Upper lobe of left lung (tissue), 6 donors: ENCODE measurements around the gene TRIM40. TPM values are rescaled to one million over a fixed set of nuclear protein-coding genes. Genes with fewer than 3 reads are reported as not detected.

Source experiments
- ATAC-seq, 2 donors: fragments of 200-7000 bp; cut with Tn5 transposase; one replicate each; pipeline ENCODE4 v1.9.1; 2022; ENCODE audit warnings: mild to moderate bottlenecking in 2 of 2, moderate library complexity in 2 of 2; ENCODE audit not compliant: low FRiP score in 2 of 2
- DNase-seq, 2 donors: peaks; one replicate each; pipeline ENCODE4 v3.0.0-alpha.2; 2019 to 2020
- H3K27ac ChIP-seq, 4 donors: fragments of 200-600 bp; sonication (generic); one replicate each; pipeline ENCODE4 v1.5.1; 2016 to 2019
- H3K27me3 ChIP-seq, 4 donors: fragments of 200-600 bp; sonication (generic); one replicate each; pipeline ENCODE4 v1.5.1; 2017 to 2019
- H3K36me3 ChIP-seq, 4 donors: fragments of 200-600 bp; sonication (generic); one replicate each; pipeline ENCODE4 v1.5.1; 2016 to 2019
- H3K4me1 ChIP-seq, 4 donors: fragments of 200-600 bp; sonication (generic); one replicate each; pipeline ENCODE4 v1.5.1; 2018 to 2019
- H3K4me3 ChIP-seq, 4 donors: fragments of 200-600 bp; sonication (generic); one replicate each; pipeline ENCODE4 v1.5.1; 2017 to 2019; ENCODE audit warnings: mild to moderate bottlenecking in 2 of 4, moderate library complexity in 1 of 4
- H3K9me3 ChIP-seq, 4 donors: fragments of 200-600 bp; sonication (generic); one replicate each; pipeline ENCODE4 v1.5.1; 2018 to 2019
- CTCF ChIP-seq, 6 experiments: fragments of 450-650 bp in 4 of 6; fragments of 200-600 bp in 2 of 6; sonication (generic) in 2 of 6; IDR thresholded peaks; one replicate each; pipeline ENCODE4 v1.5.1; 2016 to 2019; ENCODE audit warnings: antibody characterized with exemption in 6 of 6
- EP300 ChIP-seq, 4 donors: sonication (generic); formaldehyde crosslinking; IDR thresholded peaks; one replicate each; pipeline ENCODE4 v1.5.1; 2017; ENCODE audit warnings: antibody characterized with exemption in 4 of 4, control low read depth in 2 of 4
- POLR2A ChIP-seq, 4 donors: fragments of 450-650 bp; IDR thresholded peaks; one replicate each; pipeline ENCODE4 v1.5.1; 2016 to 2017; ENCODE audit warnings: antibody characterized with exemption in 4 of 4, mild to moderate bottlenecking in 2 of 4
- POLR2AphosphoS5 ChIP-seq, 2 donors: sonication (generic); formaldehyde crosslinking; IDR thresholded peaks; one replicate each; pipeline ENCODE4 v1.5.1; 2017; ENCODE audit warnings: antibody characterized with exemption in 2 of 2
- WGBS, 2 donors: methylation state at CpG; one replicate each; pipeline ENCODE4 v1.1.5; 2017 to 2018; 5-methylcytosine and 5-hydroxymethylcytosine counted together
- total RNA-seq, 6 donors: library from RNA; depleted of rRNA in 4 of 6; stranded (reverse); fragments of >200 nt in 4 of 6; gene quantifications; one replicate each; pipeline versions ENCODE4 v1.1.0 to v1.2.1, GENCODE V29; 2016 to 2021
- donor health status: DM: no; HTN: no; CAD: no; lungs with moderate emphysema.
- donor health status: DM: no; HTN: yes; CAD: no; lungs with severe emphysema.

Gene TRIM40
- total RNA-seq, 6 donors from 2014 or later, result not detected

- Histone ChIP-seq H3K36me3 (no peaks in the 10 kb centered on the region), H3K27me3 (no peaks in the 10 kb centered on the region), H3K4me3 (no peak overlapping the region), H3K27ac (no peak overlapping the region), H3K4me1 (no peaks in the 10 kb centered on the region), H3K9me3 (no peaks in the 10 kb centered on the region)
- 65 to 67% methylated on average over 2 of the region's 2 CpGs for WGBS, 2 donors
- TF ChIP-seq POLR2AphosphoS5 (IDR thresholded peaks at IDR 0.05) (no peak), EP300 (IDR thresholded peaks at IDR 0.05) (no peak), CTCF (IDR thresholded peaks at IDR 0.05) (no peak), POLR2A (IDR thresholded peaks at IDR 0.05) (no peak)
- no peak for ATAC-seq
- no peak for DNase-seq
These were observed 7.8 kb downstream of the TRIM40 start for GRCh38 chr6:30143780-30144179.

GRCh38 chr6:30144811-30145210 is 8.9 kb downstream of the TRIM40 start:
- TF ChIP-seq POLR2AphosphoS5 (IDR thresholded peaks at IDR 0.05) (no peak), POLR2A (IDR thresholded peaks at IDR 0.05) (no peak)
- no peaks in the 10 kb centered on the region for H3K36me3 ChIP-seq
- no peak overlapping the region for H3K4me3 ChIP-seq
- ATAC-seq, result no peak
- 54 to 71% methylated on average over 6 of the region's 6 CpGs for WGBS, 2 donors
- no peaks in the 10 kb centered on the region for H3K27me3 ChIP-seq
- H3K27ac ChIP-seq, result no peak overlapping the region
- no peaks in the 10 kb centered on the region for H3K4me1 ChIP-seq
- H3K9me3 ChIP-seq, result no peaks in the 10 kb centered on the region
- no peak for DNase-seq

- Histone ChIP-seq H3K4me3 (no peak overlapping the region), H3K36me3 (no peaks in the 10 kb centered on the region), H3K4me1 (no peaks in the 10 kb centered on the region), H3K27me3 (no peaks in the 10 kb centered on the region), H3K27ac (no peak overlapping the region), H3K9me3 (no peaks in the 10 kb centered on the region)
- DNase-seq (no peak), ATAC-seq (no peak)
- 58 to 59% methylated on average over 6 to 7 of the region's 7 CpGs for WGBS, 2 donors
- no peak for TF ChIP-seq POLR2A (IDR thresholded peaks at IDR 0.05)
- no peak for TF ChIP-seq CTCF (IDR thresholded peaks at IDR 0.05)
- no peak for TF ChIP-seq POLR2AphosphoS5 (IDR thresholded peaks at IDR 0.05)
- no peak for TF ChIP-seq EP300 (IDR thresholded peaks at IDR 0.05)
These were observed 9.9 kb downstream of the TRIM40 start for GRCh38 chr6:30145818-30146217.

GRCh38 chr6:30147096-30147495 is 11.2 kb downstream of the TRIM40 start:
- no peak for TF ChIP-seq CTCF (IDR thresholded peaks at IDR 0.05)
- TF ChIP-seq POLR2A (IDR thresholded peaks at IDR 0.05), result no peak
- TF ChIP-seq EP300 (IDR thresholded peaks at IDR 0.05), result no peak
- no peak for TF ChIP-seq POLR2AphosphoS5 (IDR thresholded peaks at IDR 0.05)
- Histone ChIP-seq H3K4me3 (no peak overlapping the region), H3K27me3 (no peaks in the 10 kb centered on the region), H3K27ac (no peak overlapping the region), H3K4me1 (no peaks in the 10 kb centered on the region), H3K9me3 (no peaks in the 10 kb centered on the region), H3K36me3 (no peaks in the 10 kb centered on the region)
- 71 to 84% methylated on average over 1 to 3 of the region's 3 CpGs for WGBS, 2 donors
- DNase-seq (no peak), ATAC-seq (no peak)

- Histone ChIP-seq H3K27me3 (no peaks in the 10 kb centered on the region), H3K27ac (no peak overlapping the region), H3K36me3 (no peaks in the 10 kb centered on the region), H3K4me1 (no peaks in the 10 kb centered on the region), H3K9me3 (no peaks in the 10 kb centered on the region), H3K4me3 (no peak overlapping the region)
- no peak for DNase-seq
- 59 to 60% methylated on average over 3 of the region's 3 CpGs for WGBS, 2 donors
- no peak for ATAC-seq
- TF ChIP-seq POLR2AphosphoS5 (IDR thresholded peaks at IDR 0.05) (no peak), CTCF (IDR thresholded peaks at IDR 0.05) (no peak), EP300 (IDR thresholded peaks at IDR 0.05) (no peak), POLR2A (IDR thresholded peaks at IDR 0.05) (no peak)
These were observed 13.3 kb downstream of the TRIM40 start for GRCh38 chr6:30149234-30149633.
